ENCODE data around the gene ELP4.

GRCh38 chr11:31480930-31481329 lies 28.6 kb upstream of the ELP4 start:
- TF ChIP-seq SP2 (IDR thresholded peaks at IDR 0.05; ENCODE audit: extremely low read depth, low read depth, low read length, poor library complexity, severe bottlenecking) (no peak), TAL1 (IDR thresholded peaks at IDR 0.05) (no peak), RAD21 (CRISPR knock-in tag; conservative IDR thresholded peaks at IDR 0.05 in 1 of 2, IDR thresholded peaks at IDR 0.05 in 1 of 2) (no peak), USF1 (CRISPR knock-in tag; IDR thresholded peaks at IDR 0.05) (no peak), CBX2 (IDR thresholded peaks at IDR 0.05; ENCODE audit: insufficient read depth, low read length, poor library complexity, severe bottlenecking) (no peak)
- TF ChIP-seq, protein P1, sequence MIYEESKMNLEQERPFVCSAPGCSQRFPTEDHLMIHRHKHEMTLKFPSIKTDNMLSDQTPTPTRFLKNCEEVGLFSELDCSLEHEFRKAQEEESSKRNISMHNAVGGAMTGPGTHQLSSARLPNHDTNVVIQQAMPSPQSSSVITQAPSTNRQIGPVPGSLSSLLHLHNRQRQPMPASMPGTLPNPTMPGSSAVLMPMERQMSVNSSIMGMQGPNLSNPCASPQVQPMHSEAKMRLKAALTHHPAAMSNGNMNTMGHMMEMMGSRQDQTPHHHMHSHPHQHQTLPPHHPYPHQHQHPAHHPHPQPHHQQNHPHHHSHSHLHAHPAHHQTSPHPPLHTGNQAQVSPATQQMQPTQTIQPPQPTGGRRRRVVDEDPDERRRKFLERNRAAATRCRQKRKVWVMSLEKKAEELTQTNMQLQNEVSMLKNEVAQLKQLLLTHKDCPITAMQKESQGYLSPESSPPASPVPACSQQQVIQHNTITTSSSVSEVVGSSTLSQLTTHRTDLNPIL (CRISPR knock-in tag; IDR thresholded peaks at IDR 0.05): no peak

Measured in K562 (cell line).